CD8-positive, alpha-beta memory T cell (primary cell): ENCODE measurements around the gene CCK. TPM values are rescaled to one million over a fixed set of nuclear protein-coding genes. Genes with fewer than 3 reads are reported as not detected.

Experiments
- CTCF ChIA-PET: fragments of 350-600 bp; sonication (Branson Sonifier 250); formaldehyde crosslinking; loops from one replicate; lab custom pipeline; 2021; ENCODE audit warnings: antibody characterized with exemption; lab: Charles Lee
- POLR2A ChIA-PET: fragments of 350-600 bp; sonication (Branson Sonifier 250); formaldehyde crosslinking; loops from one replicate; lab custom pipeline; 2021; ENCODE audit warnings: antibody characterized with exemption; lab: Charles Lee
- DNase-seq, 5 donors: peaks; one replicate each; pipeline versions ENCODE4 v3.0.0 to v3.0.0-alpha.2; 2020 to 2022; ENCODE audit warnings: mixed read lengths in 1 of 5
- H3K27ac ChIP-seq: one replicate; pipeline ENCODE4 v1.7.0; 2013; ENCODE audit warnings: low read depth, mild to moderate bottlenecking, low read length, moderate library complexity
- H3K27me3 ChIP-seq: 2 replicates; pipeline ENCODE4 v1.7.0; 2013; ENCODE audit warnings: low read length, mild to moderate bottlenecking; ENCODE audit not compliant: insufficient read depth, poor library complexity, severe bottlenecking
- H3K36me3 ChIP-seq: 2 replicates; pipeline ENCODE4 v1.7.0; 2013; ENCODE audit warnings: mild to moderate bottlenecking, low read length, moderate library complexity; ENCODE audit not compliant: insufficient read depth
- H3K4me1 ChIP-seq: 2 replicates; pipeline ENCODE4 v1.7.0; 2013; ENCODE audit warnings: mild to moderate bottlenecking, low read length, moderate library complexity; ENCODE audit not compliant: insufficient read depth
- H3K4me3 ChIP-seq: 2 replicates; pipeline ENCODE4 v1.7.0; 2013; ENCODE audit warnings: mild to moderate bottlenecking, low read length
- H3K9me3 ChIP-seq: 2 replicates; pipeline ENCODE4 v1.7.0; 2013; ENCODE audit warnings: mild to moderate bottlenecking, low read length
- H3K27ac Mint-ChIP-seq, 8 donors: one replicate each; pipeline ENCODE4 v1.8.0; 2020 to 2021; ENCODE audit warnings: mixed read lengths in 8 of 8, mild to moderate bottlenecking in 6 of 8, inconsistent platforms in 3 of 8, moderate library complexity in 3 of 8
- H3K27me3 Mint-ChIP-seq, 2 donors: one replicate each; pipeline ENCODE4 v1.8.0; 2020 to 2021; ENCODE audit warnings: mixed read lengths in 2 of 2, mild to moderate bottlenecking in 1 of 2, moderate library complexity in 1 of 2
- H3K36me3 Mint-ChIP-seq, 3 donors: one replicate each; pipeline ENCODE4 v1.8.0; 2020 to 2021; ENCODE audit warnings: mixed read lengths in 3 of 3, inconsistent platforms in 1 of 3, mild to moderate bottlenecking in 1 of 3
- H3K4me1 Mint-ChIP-seq, 3 donors: one replicate each; pipeline ENCODE4 v1.8.0; 2020 to 2021; ENCODE audit warnings: mixed read lengths in 3 of 3, inconsistent platforms in 1 of 3, mild to moderate bottlenecking in 1 of 3
- H3K4me3 Mint-ChIP-seq, 7 donors: one replicate each; pipeline ENCODE4 v1.8.0; 2020 to 2021; ENCODE audit warnings: mixed read lengths in 7 of 7, mild to moderate bottlenecking in 6 of 7, moderate library complexity in 4 of 7, inconsistent platforms in 2 of 7
- H3K9me3 Mint-ChIP-seq, 5 donors: one replicate each; pipeline ENCODE4 v1.8.0; 2020 to 2022; ENCODE audit warnings: mixed read lengths in 5 of 5, mild to moderate bottlenecking in 3 of 5, moderate library complexity in 2 of 5, inconsistent platforms in 1 of 5
- polyA plus RNA-seq: library from polyadenylated mRNA; unstranded; fragments of 300-500 nt; fragmentation: Illumina TruSeq; gene quantifications from one replicate; pipeline ENCODE4 v1.2.3, GENCODE V29; 2021
- total RNA-seq, 2 experiments: library from RNA; stranded (reverse); gene quantifications; one replicate each; pipeline ENCODE4 v1.2.3, GENCODE V29; 2021

CCK gene
- total and polyA plus RNA-seq, 3 experiments from 2014 or later = not detected

DNA sequence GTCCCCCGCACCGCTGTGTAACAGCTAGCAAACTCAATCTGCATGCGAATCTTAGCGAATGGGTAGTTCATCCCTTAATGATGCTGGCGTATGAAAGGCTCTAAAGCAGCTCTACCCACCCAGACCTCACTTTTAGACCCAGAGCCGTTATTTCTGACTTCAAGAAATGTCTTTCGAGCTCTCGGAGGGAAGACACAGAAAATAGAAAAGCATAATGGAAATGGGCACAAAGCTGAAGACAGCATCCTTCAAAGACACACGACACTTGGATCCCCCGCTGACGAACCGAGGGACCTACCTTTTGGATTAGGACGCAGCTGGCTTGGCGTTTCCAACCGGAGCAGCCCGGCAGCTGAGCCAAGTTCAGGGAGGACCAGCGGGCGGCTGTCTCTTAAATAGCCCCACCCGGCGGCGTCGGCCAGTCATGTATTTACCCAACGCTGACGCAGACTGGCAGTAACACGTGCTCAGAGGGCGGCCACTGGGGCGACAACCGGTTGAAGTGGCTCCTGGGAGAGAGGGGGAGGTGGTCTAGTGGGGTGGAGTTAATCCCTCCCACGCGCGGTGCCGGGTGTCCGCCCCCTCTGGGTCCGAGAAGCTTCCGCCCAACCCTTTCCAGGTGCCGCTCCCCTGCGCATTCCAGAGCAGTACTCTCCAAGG lies 1.5 kb downstream of the CCK start:
- Histone ChIP-seq H3K27me3 (peaks cover 23% of the 10 kb centered on the region), H3K4me1 (no peaks in the 10 kb centered on the region), H3K27ac (no peak overlapping the region), H3K36me3 (no peaks in the 10 kb centered on the region), H3K4me3 (no peak overlapping the region), H3K9me3 (no peaks in the 10 kb centered on the region)
- peaks cover 6 to 14% (median 8%) of the 10 kb centered on the region in 3 donors for H3K4me1 Mint-ChIP-seq
- peak overlapping the region in 1 of 7 donors; percentile 25 for H3K4me3 Mint-ChIP-seq
- CTCF ChIA-PET = no interaction called here
- peaks cover 42 to 77% of the 10 kb centered on the region in 2 donors for H3K27me3 Mint-ChIP-seq
- POLR2A ChIA-PET = no interaction called here
- no peak overlapping the region for H3K27ac Mint-ChIP-seq
- H3K9me3 Mint-ChIP-seq = no peaks in the 10 kb centered on the region
- peaks cover 0 to 4% (median 0%) of the 10 kb centered on the region in 3 donors for H3K36me3 Mint-ChIP-seq
- DNase-seq = no peak

DNA sequence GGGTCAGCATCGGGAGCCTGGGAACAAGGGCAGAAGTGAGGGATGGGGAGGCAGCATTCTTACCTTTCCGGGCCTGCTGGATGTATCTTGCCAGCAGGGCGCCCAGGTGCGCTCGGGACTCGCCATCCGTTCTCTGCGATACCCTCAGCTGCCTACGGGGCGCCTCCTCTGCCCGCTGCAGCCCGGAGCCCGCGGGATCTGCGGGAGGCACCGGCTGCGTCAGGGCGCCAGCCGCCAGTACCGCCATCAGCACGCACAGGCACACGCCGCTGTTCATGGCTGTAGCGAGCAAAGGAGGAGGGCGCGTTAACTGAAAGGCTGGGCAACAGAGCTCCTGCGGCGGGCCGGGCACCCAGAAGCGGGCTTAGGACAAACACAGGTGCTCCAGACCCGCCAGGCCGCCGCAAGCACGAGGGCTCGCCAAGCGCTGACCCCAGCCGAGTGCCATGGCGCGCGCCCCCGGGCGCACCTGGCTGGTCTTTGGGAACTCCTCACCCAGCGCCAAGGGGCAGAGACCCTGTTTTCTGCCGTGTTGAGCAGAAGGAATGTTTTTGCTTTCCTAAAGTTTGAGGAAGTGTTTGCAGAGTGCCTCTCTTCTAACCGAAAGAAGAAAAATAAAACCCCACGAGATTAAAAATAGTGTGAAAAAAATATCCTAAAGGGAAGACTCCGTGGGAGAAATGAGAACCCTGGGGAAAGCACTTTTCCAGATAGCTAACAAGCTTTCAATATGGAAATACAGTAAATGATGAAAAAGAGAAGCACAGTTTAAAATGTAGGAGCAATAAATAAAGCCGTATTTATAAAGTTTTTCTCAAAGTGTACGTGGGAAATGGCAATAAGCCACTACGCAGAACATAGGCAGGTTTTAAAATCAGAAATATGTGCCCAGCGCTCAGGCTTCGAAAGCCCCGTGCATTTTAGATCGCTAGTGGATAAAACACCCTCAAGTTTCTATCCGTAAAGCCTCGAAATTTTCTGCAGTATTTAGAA lies 2.3 kb downstream of the CCK start:
- no peaks in the 10 kb centered on the region for H3K9me3 ChIP-seq
- CTCF ChIA-PET = no interaction called here
- Mint-ChIP-seq H3K4me3 (peak overlapping the region in 1 of 7 donors; percentile 22), H3K4me1 (peaks cover 6 to 14% (median 8%) of the 10 kb centered on the region in 3 donors), H3K27ac (no peak overlapping the region), H3K27me3 (peaks cover 44 to 74% of the 10 kb centered on the region in 2 donors), H3K9me3 (no peaks in the 10 kb centered on the region), H3K36me3 (no peaks in the 10 kb centered on the region)
- H3K4me3 ChIP-seq = no peak overlapping the region
- H3K36me3 ChIP-seq = no peaks in the 10 kb centered on the region
- H3K27ac ChIP-seq = no peak overlapping the region
- POLR2A ChIA-PET = no interaction called here
- peak in 1 of 5 donors; percentile 10 for DNase-seq
- H3K27me3 ChIP-seq = peaks cover 23% of the 10 kb centered on the region
- no peaks in the 10 kb centered on the region for H3K4me1 ChIP-seq

DNA sequence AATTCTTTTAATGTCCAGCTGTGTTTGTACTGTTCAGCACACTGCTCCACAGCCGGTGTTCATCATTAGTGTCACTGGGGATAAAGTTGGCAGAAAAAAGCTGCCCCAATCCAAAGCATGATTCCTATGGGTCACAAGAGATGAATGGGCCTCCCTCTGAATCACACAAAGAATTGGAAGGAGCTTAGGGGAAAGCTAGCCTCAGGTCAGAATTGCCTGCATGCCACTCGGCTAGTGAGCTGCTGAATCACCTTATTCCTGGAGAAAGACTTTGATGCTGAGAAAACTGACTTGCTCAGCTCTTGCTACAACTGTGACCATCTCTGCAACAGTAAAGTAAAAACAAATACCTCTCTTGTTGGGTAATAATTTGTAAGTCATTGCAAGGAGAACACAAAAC lies 3.5 kb downstream of the CCK start:
- no peaks in the 10 kb centered on the region for H3K4me1 ChIP-seq
- H3K4me1 Mint-ChIP-seq = peaks cover 6 to 14% (median 8%) of the 10 kb centered on the region in 3 donors
- peaks cover 23% of the 10 kb centered on the region for H3K27me3 ChIP-seq
- H3K27ac Mint-ChIP-seq = no peak overlapping the region
- DNase-seq = no peak
- CTCF ChIA-PET = no interaction called here
- H3K9me3 ChIP-seq = no peaks in the 10 kb centered on the region
- H3K4me3 Mint-ChIP-seq = no peak overlapping the region
- H3K9me3 Mint-ChIP-seq = no peaks in the 10 kb centered on the region
- H3K27ac ChIP-seq = no peak overlapping the region
- no peaks in the 10 kb centered on the region for H3K36me3 ChIP-seq
- H3K4me3 ChIP-seq = no peak overlapping the region
- POLR2A ChIA-PET = no interaction called here
- H3K27me3 Mint-ChIP-seq = peaks cover 44 to 72% of the 10 kb centered on the region in 2 donors
- no peaks in the 10 kb centered on the region for H3K36me3 Mint-ChIP-seq

GRCh38 chr3:42257007-42257406 lies 9.0 kb downstream of the CCK start:
- Histone ChIP-seq H3K27ac (no peak overlapping the region), H3K4me1 (no peaks in the 10 kb centered on the region), H3K36me3 (no peaks in the 10 kb centered on the region), H3K4me3 (no peak overlapping the region), H3K9me3 (no peaks in the 10 kb centered on the region), H3K27me3 (peaks cover 3% of the 10 kb centered on the region)
- no peaks in the 10 kb centered on the region for H3K36me3 Mint-ChIP-seq
- H3K4me1 Mint-ChIP-seq = peaks cover 0 to 2% (median 0%) of the 10 kb centered on the region in 3 donors
- H3K27ac Mint-ChIP-seq = no peak overlapping the region
- CTCF ChIA-PET = interaction anchor here (1.6 kb wide), 1 partner anchor 10 kb away, joined by 5 read pairs; no protein-coding TSS in a partner anchor
- H3K4me3 Mint-ChIP-seq = no peak overlapping the region
- POLR2A ChIA-PET = no interaction called here
- H3K9me3 Mint-ChIP-seq = peaks cover 0 to 1% (median 0%) of the 10 kb centered on the region in 5 donors
- DNase-seq = no peak
- H3K27me3 Mint-ChIP-seq = peaks cover 17 to 59% of the 10 kb centered on the region in 2 donors

DNA sequence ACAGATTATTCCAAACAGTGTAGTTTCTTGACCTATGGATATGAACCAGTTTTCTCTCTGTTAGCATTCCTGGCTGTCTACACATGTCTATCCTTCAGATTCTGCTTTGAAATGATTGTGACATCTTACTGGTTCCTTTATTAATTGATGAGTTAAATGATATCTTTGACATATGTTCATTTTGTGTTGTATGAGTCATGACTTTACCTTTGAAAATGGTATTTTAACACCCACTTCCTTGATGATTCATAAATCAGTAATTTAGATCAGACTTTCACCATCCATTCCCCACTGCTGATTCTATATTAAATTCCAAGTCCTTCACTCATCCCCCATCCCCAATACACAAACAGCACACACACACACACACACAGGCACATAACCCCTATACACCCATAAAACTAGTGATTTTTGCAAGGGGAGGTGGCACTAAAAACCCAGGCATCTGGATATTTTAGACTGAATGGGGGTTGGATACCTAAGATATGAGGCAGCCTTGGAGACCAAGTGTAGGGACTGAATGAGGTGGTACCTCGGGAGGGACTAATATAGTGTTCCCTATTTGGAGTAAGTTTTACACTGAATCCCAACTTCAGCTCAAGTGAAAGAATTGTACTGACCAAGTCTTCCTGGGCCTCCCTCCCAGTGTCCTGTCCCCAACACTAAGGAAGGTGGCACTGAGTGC lies 9.7 kb downstream of the CCK start:
- H3K9me3 Mint-ChIP-seq = peaks cover 0 to 1% (median 0%) of the 10 kb centered on the region in 5 donors
- ChIA-PET POLR2A (no interaction called here), CTCF (no interaction called here)
- Histone ChIP-seq H3K27ac (no peak overlapping the region), H3K4me1 (no peaks in the 10 kb centered on the region), H3K36me3 (no peaks in the 10 kb centered on the region), H3K27me3 (peaks cover 3% of the 10 kb centered on the region), H3K4me3 (no peak overlapping the region), H3K9me3 (no peaks in the 10 kb centered on the region)
- H3K36me3 Mint-ChIP-seq = no peaks in the 10 kb centered on the region
- H3K27ac Mint-ChIP-seq = no peak overlapping the region
- DNase-seq = no peak
- H3K4me1 Mint-ChIP-seq = peaks cover 0 to 2% (median 0%) of the 10 kb centered on the region in 3 donors
- H3K27me3 Mint-ChIP-seq = peaks cover 14 to 58% of the 10 kb centered on the region in 2 donors
- no peak overlapping the region for H3K4me3 Mint-ChIP-seq

GRCh38 chr3:42254566-42254965 lies 11.4 kb downstream of the CCK start:
- H3K4me3 Mint-ChIP-seq = no peak overlapping the region
- Histone ChIP-seq H3K27ac (no peak overlapping the region), H3K4me3 (no peak overlapping the region), H3K4me1 (no peaks in the 10 kb centered on the region), H3K36me3 (no peaks in the 10 kb centered on the region), H3K27me3 (no peaks in the 10 kb centered on the region), H3K9me3 (no peaks in the 10 kb centered on the region)
- ChIA-PET CTCF (interaction anchor here (1.2 kb wide), 1 partner anchor 189 kb away, joined by 5 read pairs; no protein-coding TSS in a partner anchor), POLR2A (no interaction called here)
- H3K27ac Mint-ChIP-seq = no peak overlapping the region
- H3K36me3 Mint-ChIP-seq = no peaks in the 10 kb centered on the region
- no peak for DNase-seq
- H3K4me1 Mint-ChIP-seq = peaks cover 0 to 2% (median 0%) of the 10 kb centered on the region in 3 donors
- peaks cover 11 to 41% of the 10 kb centered on the region in 2 donors for H3K27me3 Mint-ChIP-seq
- peaks cover 0 to 1% (median 0%) of the 10 kb centered on the region in 5 donors for H3K9me3 Mint-ChIP-seq

GRCh38 chr3:42250761-42251160 lies 15.2 kb downstream of the CCK start:
- Mint-ChIP-seq H3K4me1 (peaks cover 8 to 11% (median 10%) of the 10 kb centered on the region in 3 donors), H3K4me3 (no peak overlapping the region), H3K9me3 (peaks cover 0 to 1% (median 0%) of the 10 kb centered on the region in 5 donors), H3K27ac (no peak overlapping the region), H3K27me3 (peaks cover 7 to 29% of the 10 kb centered on the region in 2 donors), H3K36me3 (no peaks in the 10 kb centered on the region)
- Histone ChIP-seq H3K4me1 (no peaks in the 10 kb centered on the region), H3K36me3 (no peaks in the 10 kb centered on the region), H3K27ac (no peak overlapping the region), H3K9me3 (no peaks in the 10 kb centered on the region), H3K27me3 (no peaks in the 10 kb centered on the region), H3K4me3 (no peak overlapping the region)
- CTCF ChIA-PET = no interaction called here
- POLR2A ChIA-PET = no interaction called here
- DNase-seq = no peak
